Lower lobe of right lung (tissue), 2 donors: ENCODE measurements around the gene PLA2G12B. TPM values are rescaled to one million over a fixed set of nuclear protein-coding genes. Genes with fewer than 3 reads are reported as not detected.
"Not testable (repeated sequence)": the region's sequence is repeated elsewhere in the genome, so short reads cannot be mapped to it uniquely, and the experiment has no call there.

Source experiments
- ATAC-seq, 2 donors: fragments of 200-7000 bp; cut with Tn5 transposase; one replicate each; pipeline ENCODE4 v1.9.1; 2020 to 2022; ENCODE audit warnings: mild to moderate bottlenecking in 2 of 2, moderate library complexity in 2 of 2
- DNase-seq: peaks from one replicate; pipeline ENCODE4 v3.0.0-alpha.2; 2020
- H3K27ac ChIP-seq: fragments of 200-600 bp; one replicate; pipeline ENCODE4 v1.8.0; 2022
- H3K27me3 ChIP-seq: fragments of 200-600 bp; one replicate; pipeline ENCODE4 v1.8.0; 2022; ENCODE audit warnings: low read depth
- H3K36me3 ChIP-seq: fragments of 200-600 bp; one replicate; pipeline ENCODE4 v1.8.0; 2022; ENCODE audit warnings: mild to moderate bottlenecking
- H3K4me1 ChIP-seq: fragments of 200-600 bp; one replicate; pipeline ENCODE4 v1.8.0; 2022
- H3K4me3 ChIP-seq: fragments of 200-600 bp; one replicate; pipeline ENCODE4 v1.8.0; 2022; ENCODE audit warnings: mild to moderate bottlenecking
- H3K9me3 ChIP-seq: fragments of 200-600 bp; one replicate; pipeline ENCODE4 v1.8.0; 2022
- CTCF ChIP-seq: fragments of 200-600 bp; IDR thresholded peaks from one replicate; pipeline ENCODE4 v1.8.0; 2022; ENCODE audit warnings: antibody characterized with exemption, mild to moderate bottlenecking
- intact Hi-C: fragments of 100-400 bp; cut with DNase I; formaldehyde crosslinking; loops from one replicate; pipeline ENCODE4 v1.11.0; 2022
- total RNA-seq: library from RNA; stranded (reverse); fragmentation: NEBNext Ultra II Directional; extraction: Animal tissue kit (Norgen Biotek cat#: 25700); gene quantifications from one replicate; pipeline ENCODE4 v1.2.1, GENCODE V29; 2021
- donor health status: DM: no; HTN: yes; CAD: no; lungs with severe emphysema.

Gene PLA2G12B
- total RNA-seq, 1 donor from 2014 or later, result 2.0 TPM

- Histone ChIP-seq H3K9me3 (no peaks in the 10 kb centered on the region), H3K27ac (no peak overlapping the region), H3K27me3 (no peaks in the 10 kb centered on the region), H3K4me3 (no peak overlapping the region), H3K36me3 (no peaks in the 10 kb centered on the region), H3K4me1 (no peaks in the 10 kb centered on the region)
- ATAC-seq, result no peak
- no peak for TF ChIP-seq CTCF
- intact Hi-C loops, result no loop called here
- DNase-seq, result no peak
Observed at GRCh38 chr10:72930276-72930675, 24.3 kb downstream of the PLA2G12B start.

GRCh38 chr10:72928798-72929197, 25.8 kb downstream of the PLA2G12B start:
- Histone ChIP-seq H3K36me3 (no peaks in the 10 kb centered on the region), H3K9me3 (no peaks in the 10 kb centered on the region), H3K4me1 (no peaks in the 10 kb centered on the region), H3K27ac (no peak overlapping the region), H3K4me3 (no peak overlapping the region), H3K27me3 (no peaks in the 10 kb centered on the region)
- TF ChIP-seq CTCF, result no peak
- ATAC-seq (no peak), DNase-seq (no peak)
- intact Hi-C loops, result no loop called here

- DNase-seq (no peak), ATAC-seq (no peak)
- Histone ChIP-seq H3K4me1 (no peaks in the 10 kb centered on the region), H3K27ac (no peak overlapping the region), H3K27me3 (no peaks in the 10 kb centered on the region), H3K36me3 (no peaks in the 10 kb centered on the region), H3K4me3 (no peak overlapping the region), H3K9me3 (no peaks in the 10 kb centered on the region)
- intact Hi-C loops, result no loop called here
- TF ChIP-seq CTCF, result no peak
Observed at GRCh38 chr10:72927485-72927884, 27.1 kb downstream of the PLA2G12B start.

GRCh38 chr10:72925951-72926465, 28.6 kb downstream of the PLA2G12B start:
- ATAC-seq, result no peak
- Histone ChIP-seq H3K4me1 (no peaks in the 10 kb centered on the region), H3K9me3 (peaks cover 7% of the 10 kb centered on the region), H3K4me3 (no peak overlapping the region), H3K36me3 (no peaks in the 10 kb centered on the region), H3K27ac (no peak overlapping the region), H3K27me3 (no peaks in the 10 kb centered on the region)
- intact Hi-C loops, result no loop called here
- no peak for TF ChIP-seq CTCF
- DNase-seq, result no peak

- H3K36me3 ChIP-seq, result no peaks in the 10 kb centered on the region
- H3K9me3 ChIP-seq, result peaks cover 9% of the 10 kb centered on the region
- DNase-seq (no peak), ATAC-seq (no peak)
- H3K4me3 ChIP-seq, result no peak overlapping the region
- no peaks in the 10 kb centered on the region for H3K4me1 ChIP-seq
- no peaks in the 10 kb centered on the region for H3K27me3 ChIP-seq
- intact Hi-C loops, result no loop called here
- no peak overlapping the region for H3K27ac ChIP-seq
- no peak for TF ChIP-seq CTCF
Observed at GRCh38 chr10:72924351-72924750, 30.3 kb downstream of the PLA2G12B start.

GRCh38 chr10:72921147-72921683, 33.4 kb downstream of the PLA2G12B start:
- H3K4me1 ChIP-seq, H3K27ac ChIP-seq, H3K9me3 ChIP-seq, H3K36me3 ChIP-seq, DNase-seq, H3K27me3 ChIP-seq, ATAC-seq, intact Hi-C loops, H3K4me3 ChIP-seq: not testable (repeated sequence)
